ENCODE measurements around the gene CD70.
"Not testable (repeated sequence)": the region's sequence is repeated elsewhere in the genome, so short reads cannot be mapped to it uniquely, and the experiment has no call there.

The CD70 gene

GRCh38 chr19:6597471-6598253 is 6.7 kb upstream of the CD70 start:
- DNase-seq: not testable (repeated sequence)

GRCh38 chr19:6596621-6597020 is 5.7 kb upstream of the CD70 start:
- no peak for DNase-seq

GRCh38 chr19:6593651-6594416 is 2.9 kb upstream of the CD70 start:
- no peak for DNase-seq

DNA sequence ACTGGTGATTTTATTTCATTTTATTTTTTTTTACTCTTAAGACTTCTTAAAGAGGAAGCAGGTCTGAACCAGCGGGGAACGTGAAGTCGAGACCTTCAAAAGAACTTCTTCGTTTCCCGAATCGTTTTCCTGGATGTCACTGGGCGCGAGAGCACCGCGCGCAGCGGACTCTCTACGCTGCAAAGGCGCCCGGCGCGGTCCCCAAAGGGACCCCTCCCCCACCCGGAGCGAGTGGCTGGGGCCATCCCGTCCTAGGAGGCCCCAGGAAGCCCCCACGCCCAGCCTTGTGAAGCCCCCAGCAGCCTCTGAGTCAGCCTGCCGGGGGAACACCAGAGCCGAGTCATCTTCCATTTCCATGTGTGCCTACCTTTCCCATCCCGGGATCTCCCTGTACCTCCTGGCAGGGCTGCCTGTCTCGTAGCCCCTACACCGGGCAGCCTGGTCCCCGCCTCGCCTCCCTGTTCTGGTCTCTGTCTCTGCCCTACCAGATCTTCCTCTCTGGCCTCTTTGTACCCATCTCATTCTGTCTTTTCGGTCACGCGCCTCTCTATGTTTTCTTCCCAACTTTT is 608 bp downstream of the CD70 start:
- DNase-seq: no peak

- no peak for DNase-seq
These were observed 1.2 kb downstream of the CD70 start for GRCh38 chr19:6589711-6590257.

DNA sequence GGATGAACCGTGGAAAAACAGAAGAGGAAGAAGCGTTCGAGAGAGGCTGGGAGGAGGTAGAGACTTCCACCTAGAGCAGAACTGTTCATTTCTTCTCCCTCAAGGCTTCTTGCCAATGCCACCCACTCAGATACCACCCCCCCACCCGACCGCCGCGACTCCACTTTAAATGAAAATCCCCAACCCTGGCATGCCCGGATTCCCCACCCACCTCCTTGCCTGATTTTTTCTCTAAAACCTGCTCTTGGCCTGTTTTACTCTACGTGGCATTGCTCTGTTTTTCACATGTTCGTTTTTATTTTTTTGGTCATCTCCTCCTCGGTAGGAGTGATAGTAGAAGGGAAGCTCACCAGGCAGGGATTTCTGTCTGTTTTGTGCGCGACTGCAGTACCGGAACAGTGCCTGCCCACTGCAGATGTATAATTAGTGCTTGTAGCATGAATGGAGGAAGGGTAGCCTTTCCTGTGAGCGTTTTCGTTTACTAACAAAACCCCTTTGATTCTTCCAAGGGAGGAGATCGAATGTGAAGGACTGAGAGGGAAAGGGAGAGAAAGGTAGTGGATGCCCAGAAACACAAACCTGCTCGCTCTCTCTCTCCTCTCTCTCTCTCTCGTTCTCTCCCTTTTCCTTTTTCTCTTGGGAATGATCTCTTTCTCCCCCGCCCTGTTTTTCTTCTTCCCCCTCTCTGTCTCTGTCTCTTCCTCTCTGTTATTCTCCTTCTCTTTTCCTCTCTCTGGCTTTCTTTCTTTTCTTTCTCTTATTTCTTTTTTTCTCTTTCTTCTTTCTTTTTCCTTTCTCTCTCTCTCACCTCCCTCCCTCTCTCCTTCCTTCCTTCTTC is 2.2 kb downstream of the CD70 start:
- DNase-seq: no peak

- no peak for DNase-seq
These were observed 2.9 kb downstream of the CD70 start for GRCh38 chr19:6587998-6588507.

DNA sequence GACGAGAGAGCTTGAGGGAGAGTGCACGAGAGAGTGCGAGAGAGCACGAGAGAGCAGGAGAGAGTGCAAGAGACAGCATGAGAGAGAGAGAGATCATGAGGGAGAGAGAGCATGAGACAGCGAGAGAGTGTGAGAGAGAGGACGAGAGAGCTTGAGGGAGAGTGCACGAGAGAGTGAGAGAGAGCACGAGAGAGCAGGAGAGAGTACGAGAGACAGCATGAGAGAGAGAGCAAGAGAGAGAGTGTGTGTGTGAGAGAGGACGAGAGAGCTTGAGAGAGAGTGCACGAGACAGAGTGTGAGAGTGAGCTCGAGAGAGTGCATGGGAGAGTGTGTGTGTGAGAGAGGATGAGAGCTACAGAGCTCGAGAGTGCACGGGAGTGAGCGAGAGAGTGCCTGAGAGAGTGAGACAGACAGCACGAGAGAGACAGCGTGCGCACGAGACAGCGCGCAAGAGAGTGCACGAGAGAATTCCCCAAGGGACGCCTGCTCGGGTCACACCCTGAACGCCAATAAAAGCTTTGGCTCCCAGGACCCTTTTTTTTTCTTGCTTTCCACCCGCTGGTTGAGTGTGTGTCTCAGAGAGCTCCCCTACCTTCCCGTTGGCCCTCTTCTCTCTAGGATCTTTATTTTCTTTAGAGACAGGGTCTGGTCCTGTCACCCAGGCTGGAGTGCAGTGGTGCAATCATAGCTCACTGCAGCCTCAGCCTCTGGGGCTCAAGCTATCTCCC is 3.7 kb downstream of the CD70 start:
- no peak for DNase-seq

- no peak for DNase-seq
These were observed 4.2 kb downstream of the CD70 start for GRCh38 chr19:6586726-6587092.

DNA sequence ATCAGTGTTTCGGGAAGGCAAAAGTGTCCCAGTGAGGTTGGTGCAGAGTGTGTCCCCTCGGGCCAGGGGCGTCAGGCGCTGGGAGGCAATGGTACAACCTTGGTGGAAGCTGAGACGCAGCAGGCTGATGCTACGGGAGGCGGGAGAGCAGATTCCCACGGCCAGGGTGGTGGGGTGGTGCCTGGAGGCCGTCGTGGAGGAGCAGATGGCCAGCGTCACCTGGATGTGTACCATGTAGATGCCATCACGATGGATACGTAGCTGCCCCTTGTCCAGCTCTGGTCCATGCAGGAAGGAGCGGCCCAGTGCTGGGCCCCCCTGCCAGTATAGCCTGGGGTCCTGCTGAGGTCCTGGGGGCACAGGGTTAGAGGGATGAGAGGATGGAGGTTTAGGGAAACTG is 4.9 kb downstream of the CD70 start:
- DNase-seq: no peak

DNA sequence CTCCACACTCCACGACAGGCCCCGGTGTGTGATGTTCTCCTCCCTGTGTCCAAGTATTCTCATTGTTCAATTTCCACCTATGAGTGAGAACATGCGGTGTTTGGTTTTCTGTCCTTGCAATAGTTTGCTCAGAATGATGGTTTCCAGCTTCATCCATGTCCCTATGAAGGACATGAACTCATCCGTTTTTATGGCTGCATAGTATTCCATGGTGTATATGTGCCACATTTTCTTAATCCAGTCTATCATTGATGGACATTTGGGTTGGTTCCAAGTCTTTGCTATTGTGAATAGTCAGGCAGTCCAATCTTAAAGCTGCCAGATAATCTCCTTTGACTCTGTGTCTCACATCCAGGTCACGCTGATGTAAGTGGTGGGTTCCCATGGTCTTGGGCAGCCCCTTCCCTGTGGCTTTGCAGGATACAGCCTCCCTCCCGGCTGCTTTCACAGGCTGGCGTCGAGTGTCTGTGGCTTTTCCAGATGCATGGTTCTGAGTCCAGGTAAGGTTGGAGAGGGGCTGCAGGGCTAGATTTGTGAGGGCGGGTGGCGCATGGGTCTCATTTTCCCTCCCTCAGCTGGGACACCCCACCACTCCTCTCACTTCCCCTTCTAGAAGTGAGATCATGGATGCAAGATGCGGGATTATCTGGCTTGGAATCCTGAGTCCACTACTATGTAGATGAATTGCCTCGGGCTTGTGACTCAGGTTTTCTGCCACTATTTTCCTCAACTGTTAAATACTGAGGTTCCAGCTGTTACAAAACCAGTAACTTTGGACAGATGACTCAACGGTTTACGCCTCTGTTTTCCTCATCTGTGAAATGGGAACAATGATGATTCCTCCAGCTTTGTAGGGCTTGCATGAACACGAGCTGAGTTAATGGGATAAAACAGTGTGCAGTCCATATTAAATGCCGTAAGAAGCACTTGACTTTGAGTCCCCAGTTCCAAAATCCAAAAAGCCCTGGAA is 8.2 kb downstream of the CD70 start:
- DNase-seq: not testable (repeated sequence)

GRCh38 chr19:6580313-6580712 is 10.6 kb downstream of the CD70 start:
- DNase-seq: no peak

GRCh38 chr19:6579450-6580178 is 11.3 kb downstream of the CD70 start:
- no peak for DNase-seq

DNA sequence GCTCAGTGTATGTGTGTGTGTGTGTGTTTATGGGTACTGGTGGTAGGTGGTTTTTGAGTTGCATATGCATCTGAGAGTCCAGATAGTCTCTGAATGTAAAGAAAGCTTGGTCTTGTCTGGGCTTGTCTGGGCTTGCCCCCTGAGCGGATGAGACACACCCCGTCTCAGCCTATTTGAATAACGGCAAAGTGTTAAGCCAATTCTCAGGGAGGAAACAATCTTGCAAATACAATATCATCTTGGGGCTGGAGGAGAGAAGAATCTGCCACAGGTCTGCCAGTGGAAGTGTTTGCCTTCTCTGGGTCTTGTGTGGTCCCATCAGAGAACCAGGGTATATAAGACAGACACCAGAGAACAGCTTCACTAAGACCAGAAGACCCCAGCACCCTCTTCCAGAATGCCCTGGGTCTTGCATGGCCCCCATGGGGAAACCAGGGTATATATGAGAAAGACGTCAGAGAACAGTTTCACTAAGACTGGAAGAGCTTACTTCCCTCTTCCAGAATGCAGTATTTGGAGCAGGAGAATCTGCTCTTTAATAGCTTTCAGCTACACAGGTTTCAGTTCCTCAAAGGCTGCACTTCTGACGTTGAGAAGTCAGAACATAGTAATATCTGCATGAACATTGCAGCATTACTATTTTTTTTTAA is 13.3 kb downstream of the CD70 start:
- DNase-seq: no peak

DNA sequence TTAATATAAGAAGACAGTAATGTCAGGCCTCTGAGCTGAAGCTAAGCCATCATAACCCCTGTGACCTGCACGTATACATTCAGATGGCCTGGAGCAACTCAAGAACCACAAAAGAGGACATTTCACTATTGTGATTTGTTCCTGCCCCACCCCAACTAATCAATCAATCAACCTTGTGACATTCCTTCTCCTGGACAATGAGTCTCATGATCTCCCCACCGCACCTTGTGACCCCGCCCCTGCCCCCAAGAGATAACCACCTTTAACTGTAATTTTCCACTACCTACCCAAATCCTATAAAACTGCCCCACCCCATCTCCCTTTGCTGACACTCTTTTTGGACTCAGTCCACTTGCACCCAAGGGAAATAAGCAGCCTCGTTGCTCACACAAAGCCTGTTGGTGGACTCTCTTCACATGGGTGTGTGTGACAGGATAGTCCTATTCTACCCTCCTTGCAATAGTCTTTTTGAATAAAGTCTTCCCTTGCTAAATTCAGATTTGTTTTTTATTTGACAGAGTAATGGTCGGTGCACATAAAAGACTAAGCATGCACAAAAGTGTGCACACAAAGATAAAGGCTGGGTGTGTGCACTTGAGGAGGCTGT is 14.0 kb downstream of the CD70 start:
- DNase-seq: no peak

GRCh38 chr19:6573350-6573749 is 17.6 kb downstream of the CD70 start:
- DNase-seq: no peak

DNA sequence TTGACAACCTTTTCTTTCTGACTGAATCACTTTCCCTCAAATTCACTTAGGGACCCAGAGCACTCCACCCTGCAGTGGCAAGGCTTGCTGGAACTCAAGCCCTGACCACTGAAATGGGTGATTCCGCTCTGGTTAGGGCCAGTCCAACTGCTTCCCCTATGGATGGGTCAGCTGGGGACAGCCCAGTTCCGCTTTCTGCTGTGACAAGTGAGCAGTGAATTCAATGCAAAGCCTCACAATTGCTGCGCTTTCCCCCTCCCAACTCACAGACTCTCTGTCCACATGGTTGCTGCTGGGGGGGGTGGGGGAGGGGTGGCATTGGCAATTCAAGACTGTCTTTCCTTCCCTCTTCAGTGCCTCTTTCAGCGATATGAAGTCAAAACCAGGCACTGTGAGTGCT is 18.7 kb downstream of the CD70 start:
- DNase-seq: no peak

DNA sequence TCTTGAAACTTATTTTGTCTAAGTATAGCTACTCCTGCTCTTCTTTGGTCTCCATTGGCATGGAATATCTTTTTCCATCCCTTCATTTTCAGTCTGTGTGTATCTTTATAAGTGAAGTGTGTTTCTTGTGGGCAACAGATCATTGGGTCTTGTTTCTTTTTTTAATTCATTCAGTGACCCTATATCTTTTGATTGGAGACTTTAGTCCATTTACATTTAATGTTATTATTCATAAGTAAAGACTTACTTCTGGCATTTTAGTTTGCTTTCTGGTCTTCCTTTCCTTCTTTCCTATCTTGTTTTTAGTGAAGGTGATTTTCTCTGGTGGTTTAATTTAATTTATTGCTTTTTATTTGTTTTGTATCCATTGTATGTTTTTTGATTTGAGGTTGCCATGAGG is 19.8 kb downstream of the CD70 start:
- DNase-seq: no peak

DNA sequence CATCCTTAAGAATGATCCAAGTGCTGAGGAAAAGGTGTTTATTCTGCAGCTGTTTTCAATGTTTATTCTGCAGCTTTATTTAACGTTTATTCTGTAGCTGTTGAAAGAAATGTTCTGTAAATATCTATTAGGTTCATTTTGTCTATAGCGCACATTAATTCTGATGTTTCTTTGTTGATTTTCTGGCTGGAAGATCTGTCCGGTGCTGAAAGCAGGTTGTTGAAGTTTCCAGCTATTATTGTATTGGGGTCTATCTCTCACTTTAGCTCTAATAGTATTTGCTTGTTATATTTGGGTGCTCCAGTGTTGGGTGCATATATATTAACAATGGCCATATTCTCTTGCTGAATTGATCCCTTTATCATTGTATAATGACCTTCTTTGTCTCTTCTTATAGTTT is 20.2 kb downstream of the CD70 start:
- DNase-seq: no peak
